DOHH2 (cell line): ENCODE measurements around the gene SMPD2.

ENCODE experiments used
- CTCF ChIP-seq: fragments of 200-600 bp; sonication (generic); IDR thresholded peaks from one replicate; pipeline ENCODE4 v1.5.1; 2014; ENCODE audit warnings: antibody characterized with exemption, mild to moderate bottlenecking, low read depth, low read length; ENCODE audit not compliant: poor library complexity, severe bottlenecking
- EZH2phosphoT487 ChIP-seq: fragments of 200-600 bp; sonication (generic); IDR thresholded peaks from 2 replicates; pipeline ENCODE4 v1.6.1; 2017; ENCODE audit warnings: borderline replicate concordance, mild to moderate bottlenecking, antibody characterized with exemption, low read length, moderate library complexity, mixed read lengths

GRCh38 chr6:109446072-109446471 is 5.5 kb downstream of the SMPD2 start:
- TF ChIP-seq CTCF (no peak), EZH2phosphoT487 (no peak)
